ENCODE measurements around the gene KLHL2. TPM values are rescaled to one million over a fixed set of nuclear protein-coding genes. Genes with fewer than 3 reads are reported as not detected.

The KLHL2 gene
- total and polyA plus RNA-seq, 2 experiments from 2014 or later: 8.2 to 21.3 TPM

- Histone ChIP-seq H2AFZ (no peak overlapping the region), H3K4me2 (no peak overlapping the region), H3K27ac (no peak overlapping the region), H4K20me1 (ENCODE audit: insufficient read depth, poor library complexity, severe bottlenecking) (no peaks in the 10 kb centered on the region), H3K4me3 (no peak overlapping the region), H3K27me3 (no peaks in the 10 kb centered on the region), H3K79me2 (no peaks in the 10 kb centered on the region), H3K36me3 (replicated peaks; ENCODE audit: insufficient read depth, low read depth) (no peaks in the 10 kb centered on the region), H3K9me2 (replicated peaks; ENCODE audit: insufficient read depth) (no peaks in the 10 kb centered on the region), H3K9me3 (ENCODE audit: low read depth) (no peaks in the 10 kb centered on the region), H3K4me1 (ENCODE audit: insufficient read depth) (no peaks in the 10 kb centered on the region)
- no peak for DNase-seq (ENCODE audit: low spot score)
- TF ChIP-seq CTCF (IDR thresholded peaks at IDR 0.05; ENCODE audit: poor library complexity) (no peak), EZH2phosphoT487 (IDR thresholded peaks at IDR 0.05; ENCODE audit: low read depth, severe bottlenecking, unreplicated experiment) (no peak), EZH2 (IDR thresholded peaks at IDR 0.05; ENCODE audit: borderline replicate concordance) (no peak)
- 93% methylated on average over 1 of the region's 1 CpG for WGBS (ENCODE audit: low lambda C conversion rate, missing lambda C conversion rate)
These were observed 100.8 kb downstream of the KLHL2 start for GRCh38 chr4:165308166-165308565.

- Histone ChIP-seq H3K4me1 (ENCODE audit: insufficient read depth) (no peaks in the 10 kb centered on the region), H2AFZ (no peak overlapping the region)
- 74% methylated on average over 2 of the region's 2 CpGs for WGBS (ENCODE audit: low lambda C conversion rate, missing lambda C conversion rate)
These were observed 101.2 kb downstream of the KLHL2 start for GRCh38 chr4:165308606-165309005.

GRCh38 chr4:165309456-165309855, 102.1 kb downstream of the KLHL2 start:
- Histone ChIP-seq H3K4me1 (ENCODE audit: insufficient read depth) (no peaks in the 10 kb centered on the region), H3K79me2 (no peaks in the 10 kb centered on the region), H4K20me1 (ENCODE audit: insufficient read depth, poor library complexity, severe bottlenecking) (no peaks in the 10 kb centered on the region), H3K9me3 (ENCODE audit: low read depth) (no peaks in the 10 kb centered on the region), H3K36me3 (replicated peaks; ENCODE audit: insufficient read depth, low read depth) (no peaks in the 10 kb centered on the region), H3K9me2 (replicated peaks; ENCODE audit: insufficient read depth) (no peaks in the 10 kb centered on the region), H3K4me2 (no peak overlapping the region), H3K27me3 (no peaks in the 10 kb centered on the region), H3K4me3 (no peak overlapping the region), H2AFZ (no peak overlapping the region), H3K27ac (no peak overlapping the region)
- DNase-seq (ENCODE audit: low spot score): no peak
- no peak for TF ChIP-seq EZH2 (IDR thresholded peaks at IDR 0.05; ENCODE audit: borderline replicate concordance)
- no peak for TF ChIP-seq CTCF (IDR thresholded peaks at IDR 0.05; ENCODE audit: poor library complexity)
- TF ChIP-seq EZH2phosphoT487 (IDR thresholded peaks at IDR 0.05; ENCODE audit: low read depth, severe bottlenecking, unreplicated experiment): no peak
- 97% methylated on average over 4 of the region's 4 CpGs for WGBS (ENCODE audit: low lambda C conversion rate, missing lambda C conversion rate)

More at GRCh38 chr4:165308606-165309005, 101.2 kb downstream of the KLHL2 start:
- DNase-seq (ENCODE audit: low spot score): no peak
- Histone ChIP-seq H3K4me2 (no peak overlapping the region), H4K20me1 (ENCODE audit: insufficient read depth, poor library complexity, severe bottlenecking) (no peaks in the 10 kb centered on the region), H3K9me2 (replicated peaks; ENCODE audit: insufficient read depth) (no peaks in the 10 kb centered on the region), H3K36me3 (replicated peaks; ENCODE audit: insufficient read depth, low read depth) (no peaks in the 10 kb centered on the region), H3K4me3 (no peak overlapping the region), H3K79me2 (no peaks in the 10 kb centered on the region), H3K27ac (no peak overlapping the region), H3K27me3 (no peaks in the 10 kb centered on the region), H3K9me3 (ENCODE audit: low read depth) (no peaks in the 10 kb centered on the region)
- TF ChIP-seq EZH2phosphoT487 (IDR thresholded peaks at IDR 0.05; ENCODE audit: low read depth, severe bottlenecking, unreplicated experiment): no peak
- no peak for TF ChIP-seq CTCF (IDR thresholded peaks at IDR 0.05; ENCODE audit: poor library complexity)
- TF ChIP-seq EZH2 (IDR thresholded peaks at IDR 0.05; ENCODE audit: borderline replicate concordance): no peak

GRCh38 chr4:165312506-165312905, 105.1 kb downstream of the KLHL2 start:
- H2AFZ ChIP-seq: no peak overlapping the region
- H3K27me3 ChIP-seq: no peaks in the 10 kb centered on the region
- H3K4me2 ChIP-seq: no peak overlapping the region
- no peaks in the 10 kb centered on the region for H3K36me3 ChIP-seq (replicated peaks; ENCODE audit: insufficient read depth, low read depth)
- DNase-seq (ENCODE audit: low spot score): no peak
- no peak overlapping the region for H3K27ac ChIP-seq
- 87% methylated on average over 2 of the region's 2 CpGs for WGBS (ENCODE audit: low lambda C conversion rate, missing lambda C conversion rate)
- H4K20me1 ChIP-seq (ENCODE audit: insufficient read depth, poor library complexity, severe bottlenecking): no peaks in the 10 kb centered on the region
- no peaks in the 10 kb centered on the region for H3K4me1 ChIP-seq (ENCODE audit: insufficient read depth)
- H3K79me2 ChIP-seq: no peaks in the 10 kb centered on the region
- no peak for TF ChIP-seq EZH2 (IDR thresholded peaks at IDR 0.05; ENCODE audit: borderline replicate concordance)
- TF ChIP-seq CTCF (IDR thresholded peaks at IDR 0.05; ENCODE audit: poor library complexity): no peak
- TF ChIP-seq EZH2phosphoT487 (IDR thresholded peaks at IDR 0.05; ENCODE audit: low read depth, severe bottlenecking, unreplicated experiment): no peak
- no peak overlapping the region for H3K4me3 ChIP-seq
- no peaks in the 10 kb centered on the region for H3K9me3 ChIP-seq (ENCODE audit: low read depth)
- no peaks in the 10 kb centered on the region for H3K9me2 ChIP-seq (replicated peaks; ENCODE audit: insufficient read depth)
